ENCODE results near the gene ADCY3. TPM values are rescaled to one million over a fixed set of nuclear protein-coding genes. Genes with fewer than 3 reads are reported as not detected.

Gene ADCY3
- total and polyA plus RNA-seq, 3 donors from 2014 or later = 22.3 to 41.6 (median 27.9) TPM

DNA sequence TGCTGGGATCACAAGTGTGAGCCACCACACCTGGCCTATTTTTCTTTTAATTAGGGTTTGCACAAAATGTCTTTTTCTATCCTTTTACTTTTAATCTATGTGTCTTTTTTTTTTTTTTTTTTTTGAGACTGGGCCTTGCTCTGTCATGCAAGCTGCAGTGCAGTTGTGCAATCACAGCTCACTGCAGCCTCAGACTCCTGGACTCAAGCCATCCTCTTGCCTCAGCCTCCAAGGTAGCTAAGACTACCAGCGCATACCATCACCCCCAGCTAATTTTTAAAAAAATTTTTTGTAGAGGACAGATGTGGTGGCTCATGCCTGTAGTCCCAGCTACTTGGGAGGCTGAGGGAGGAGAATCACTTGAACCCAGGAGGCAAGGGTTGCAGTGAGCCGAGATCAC lies 27.1 kb downstream of the ADCY3 start:
- Histone ChIP-seq H3K4me1 (no peaks in the 10 kb centered on the region), H3K36me3 (ENCODE audit: low read depth, missing control alignments) (no peaks in the 10 kb centered on the region), H3K27me3 (no peaks in the 10 kb centered on the region), H3K4me3 (no peak overlapping the region), H3K9me3 (no peaks in the 10 kb centered on the region), H3K27ac (no peak overlapping the region)
- intact Hi-C loops (cut with DNase I; ENCODE audit: low total_unique reads) = no loop called here
- TF ChIP-seq, protein P1, sequence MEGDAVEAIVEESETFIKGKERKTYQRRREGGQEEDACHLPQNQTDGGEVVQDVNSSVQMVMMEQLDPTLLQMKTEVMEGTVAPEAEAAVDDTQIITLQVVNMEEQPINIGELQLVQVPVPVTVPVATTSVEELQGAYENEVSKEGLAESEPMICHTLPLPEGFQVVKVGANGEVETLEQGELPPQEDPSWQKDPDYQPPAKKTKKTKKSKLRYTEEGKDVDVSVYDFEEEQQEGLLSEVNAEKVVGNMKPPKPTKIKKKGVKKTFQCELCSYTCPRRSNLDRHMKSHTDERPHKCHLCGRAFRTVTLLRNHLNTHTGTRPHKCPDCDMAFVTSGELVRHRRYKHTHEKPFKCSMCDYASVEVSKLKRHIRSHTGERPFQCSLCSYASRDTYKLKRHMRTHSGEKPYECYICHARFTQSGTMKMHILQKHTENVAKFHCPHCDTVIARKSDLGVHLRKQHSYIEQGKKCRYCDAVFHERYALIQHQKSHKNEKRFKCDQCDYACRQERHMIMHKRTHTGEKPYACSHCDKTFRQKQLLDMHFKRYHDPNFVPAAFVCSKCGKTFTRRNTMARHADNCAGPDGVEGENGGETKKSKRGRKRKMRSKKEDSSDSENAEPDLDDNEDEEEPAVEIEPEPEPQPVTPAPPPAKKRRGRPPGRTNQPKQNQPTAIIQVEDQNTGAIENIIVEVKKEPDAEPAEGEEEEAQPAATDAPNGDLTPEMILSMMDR (IDR thresholded peaks at IDR 0.05) = no peak
- TF ChIP-seq POLR2A (IDR thresholded peaks at IDR 0.05) = no peak
- no peak for DNase-seq
- WGBS, 2 donors = 88 to 96% methylated on average over 1 to 2 of the region's 2 CpGs

DNA sequence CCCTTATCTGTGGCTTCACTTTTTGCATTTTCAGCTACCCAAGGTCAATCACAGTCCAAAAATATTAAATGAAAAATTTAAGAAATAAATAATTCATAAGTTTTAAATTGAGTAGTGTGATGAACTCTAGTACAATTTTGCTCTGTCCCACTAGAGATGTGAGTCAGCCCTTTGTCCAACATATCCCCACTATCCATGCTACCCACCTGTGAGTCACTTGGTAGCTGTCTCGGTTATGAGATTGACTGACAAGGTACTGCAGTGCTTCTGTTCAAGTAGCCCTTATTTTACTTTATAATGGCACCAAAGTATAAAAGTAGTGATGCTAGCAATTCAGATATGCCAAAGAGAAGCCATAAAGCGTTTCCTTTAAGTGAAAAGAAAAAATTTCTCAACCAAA lies 28.8 kb downstream of the ADCY3 start:
- no peak overlapping the region for H3K27ac ChIP-seq
- no peak for TF ChIP-seq POLR2A (IDR thresholded peaks at IDR 0.05)
- TF ChIP-seq, protein P1 (IDR thresholded peaks at IDR 0.05) = no peak
- no peaks in the 10 kb centered on the region for H3K4me1 ChIP-seq
- H3K9me3 ChIP-seq = no peaks in the 10 kb centered on the region
- H3K27me3 ChIP-seq = no peaks in the 10 kb centered on the region
- no peak overlapping the region for H3K4me3 ChIP-seq
- DNase-seq = no peak
- intact Hi-C loops (cut with DNase I; ENCODE audit: low total_unique reads) = no loop called here
- 97% methylated on average over 2 of the region's 2 CpGs for WGBS, 2 donors
- no peaks in the 10 kb centered on the region for H3K36me3 ChIP-seq (ENCODE audit: low read depth, missing control alignments)

DNA sequence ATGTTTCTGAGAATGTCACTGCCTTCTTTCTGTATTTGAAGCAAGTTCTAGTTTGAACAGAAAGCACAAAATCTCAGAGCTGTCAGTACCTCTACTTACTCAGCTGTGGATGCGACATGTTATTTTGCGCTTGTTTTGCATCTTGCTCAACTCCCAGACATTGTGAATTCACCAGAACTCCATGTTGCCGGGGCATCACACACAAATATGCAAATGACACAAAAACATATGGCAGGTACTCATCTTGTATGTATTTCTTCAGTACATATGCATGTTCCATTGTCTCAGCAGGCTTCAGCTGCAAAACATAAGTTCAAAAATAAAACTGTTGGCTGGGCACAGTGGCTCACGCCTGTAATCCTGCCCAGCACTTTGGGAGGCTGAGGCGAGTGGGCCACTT lies 30.8 kb downstream of the ADCY3 start:
- 95% methylated on average over 5 of the region's 5 CpGs for WGBS, 2 donors
- DNase-seq = no peak
- no peak for TF ChIP-seq POLR2A (IDR thresholded peaks at IDR 0.05)
- TF ChIP-seq, protein P1 (IDR thresholded peaks at IDR 0.05) = no peak
- Histone ChIP-seq H3K4me1 (no peaks in the 10 kb centered on the region), H3K27me3 (no peaks in the 10 kb centered on the region), H3K36me3 (ENCODE audit: low read depth, missing control alignments) (no peaks in the 10 kb centered on the region), H3K27ac (no peak overlapping the region), H3K9me3 (no peaks in the 10 kb centered on the region), H3K4me3 (no peak overlapping the region)
- intact Hi-C loops (cut with DNase I; ENCODE audit: low total_unique reads) = no loop called here

DNA sequence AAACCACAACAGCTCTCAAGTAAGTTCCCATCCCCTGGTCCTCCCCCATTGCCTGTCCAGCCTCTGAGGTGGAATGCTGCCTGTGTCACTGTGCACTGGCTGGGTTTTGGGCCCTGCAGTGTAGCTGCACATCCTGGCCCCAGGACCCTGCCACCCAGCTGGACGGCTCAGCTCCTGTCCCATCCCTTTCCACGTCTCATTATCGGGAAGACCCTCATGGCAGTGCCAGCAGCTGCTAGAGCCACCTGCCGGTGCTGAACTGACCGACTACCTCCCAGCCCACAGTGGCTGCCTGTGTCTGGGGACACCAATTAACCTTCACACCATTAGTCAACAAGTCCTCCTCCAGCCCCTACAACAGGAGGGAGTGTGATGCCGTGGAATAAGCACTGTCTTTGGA lies 31.9 kb downstream of the ADCY3 start:
- intact Hi-C loops (cut with DNase I; ENCODE audit: low total_unique reads) = no loop called here
- Histone ChIP-seq H3K9me3 (no peaks in the 10 kb centered on the region), H3K27ac (no peak overlapping the region), H3K4me1 (peaks cover 4% of the 10 kb centered on the region), H3K27me3 (no peaks in the 10 kb centered on the region), H3K36me3 (ENCODE audit: low read depth, missing control alignments) (no peaks in the 10 kb centered on the region), H3K4me3 (no peak overlapping the region)
- no peak for DNase-seq
- WGBS, 2 donors = 88 to 95% methylated on average over 6 of the region's 6 CpGs
- no peak for TF ChIP-seq POLR2A (IDR thresholded peaks at IDR 0.05)
- TF ChIP-seq, protein P1 (IDR thresholded peaks at IDR 0.05) = no peak

DNA sequence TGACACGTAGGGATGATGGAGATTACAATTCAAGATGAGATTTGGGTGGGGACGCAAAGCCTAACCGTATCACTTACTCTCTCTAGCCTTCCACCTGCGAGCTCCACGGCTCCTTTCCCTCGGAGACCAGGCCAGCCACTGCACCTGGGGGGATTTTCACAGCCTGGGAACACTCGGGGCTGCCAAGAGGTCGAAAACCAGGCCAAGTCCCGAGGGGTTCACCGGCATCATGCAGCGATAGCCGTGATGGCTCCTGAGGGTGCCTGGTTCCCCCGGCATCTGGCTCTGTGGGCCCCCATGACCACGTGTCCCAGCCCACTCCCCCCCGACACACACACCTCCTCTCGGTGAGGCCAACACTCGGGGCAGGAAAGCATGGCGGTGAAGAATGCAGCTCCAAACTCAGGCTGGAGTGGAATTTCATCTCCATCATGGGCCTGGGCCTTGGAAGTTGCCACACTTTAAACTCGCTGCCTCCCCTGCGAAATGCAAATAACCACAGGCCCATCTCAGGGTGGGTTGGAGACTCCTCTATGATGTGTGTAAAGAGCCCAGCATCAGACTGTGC lies 32.6 kb downstream of the ADCY3 start:
- Histone ChIP-seq H3K4me1 (peaks cover 4% of the 10 kb centered on the region), H3K27me3 (no peaks in the 10 kb centered on the region), H3K36me3 (ENCODE audit: low read depth, missing control alignments) (no peaks in the 10 kb centered on the region), H3K9me3 (no peaks in the 10 kb centered on the region), H3K4me3 (no peak overlapping the region), H3K27ac (no peak overlapping the region)
- TF ChIP-seq, protein P1 (IDR thresholded peaks at IDR 0.05) = no peak
- TF ChIP-seq POLR2A (IDR thresholded peaks at IDR 0.05) = no peak
- DNase-seq = no peak
- intact Hi-C loops (cut with DNase I; ENCODE audit: low total_unique reads) = no loop called here
- WGBS, 2 donors = 81 to 89% methylated on average over 15 to 20 of the region's 20 CpGs
